Measurements from ENCODE around the gene DNER. TPM values are rescaled to one million over a fixed set of nuclear protein-coding genes. Genes with fewer than 3 reads are reported as not detected.

Gene DNER
- total and polyA plus RNA-seq, 4 donors: 0.01 TPM; not detected in 3

GRCh38 chr2:229675569-229675968, 38.8 kb downstream of the DNER start:
- Histone ChIP-seq H3K27ac (ENCODE audit: low read depth in 1 of 2, low read length in 2 of 2) (no peak overlapping the region), H3K9me3 (ENCODE audit: control insufficient read depth in 4 of 4, low read length in 3 of 4) (peaks cover 0 to 2% (median 0%) of the 10 kb centered on the region in 4 donors), H3K27me3 (ENCODE audit: control insufficient read depth in 4 of 4, insufficient read depth in 4 of 4, low read length in 3 of 4) (peaks cover 0 to 6% (median 0%) of the 10 kb centered on the region in 4 donors), H3K36me3 (ENCODE audit: control insufficient read depth in 4 of 4, insufficient read depth in 3 of 4, low read depth in 1 of 4, low read length in 3 of 4) (no peaks in the 10 kb centered on the region), H3K4me1 (ENCODE audit: control insufficient read depth in 4 of 4, insufficient read depth in 4 of 4, low read length in 3 of 4) (no peaks in the 10 kb centered on the region), H3K9ac (ENCODE audit: low read depth in 1 of 2, low read length in 2 of 2) (no peak overlapping the region), H3K4me3 (ENCODE audit: low read depth in 1 of 3, low read length in 3 of 3) (no peak overlapping the region)
- WGBS: 57% methylated on average over 4 of the region's 4 CpGs
- no peak for TF ChIP-seq TAF1 (conservative IDR thresholded peaks at IDR 0.05)
- TF ChIP-seq REST (IDR thresholded peaks at IDR 0.05): no peak
- DNase-seq (ENCODE audit: low spot score): no peak

GRCh38 chr2:229674830-229675530, 39.4 kb downstream of the DNER start:
- no peak overlapping the region for H3K4me3 ChIP-seq (ENCODE audit: low read depth in 1 of 3, low read length in 3 of 3)
- no peak for DNase-seq (ENCODE audit: low spot score)
- no peaks in the 10 kb centered on the region for H3K9me3 ChIP-seq (ENCODE audit: control insufficient read depth in 4 of 4, low read length in 3 of 4)
- 87% methylated on average over 6 of the region's 6 CpGs for WGBS
- H3K36me3 ChIP-seq (ENCODE audit: control insufficient read depth in 4 of 4, insufficient read depth in 3 of 4, low read depth in 1 of 4, low read length in 3 of 4): no peaks in the 10 kb centered on the region
- H3K4me1 ChIP-seq (ENCODE audit: control insufficient read depth in 4 of 4, insufficient read depth in 4 of 4, low read length in 3 of 4): no peaks in the 10 kb centered on the region
- H3K27ac ChIP-seq (ENCODE audit: low read depth in 1 of 2, low read length in 2 of 2): no peak overlapping the region
- no peak overlapping the region for H3K9ac ChIP-seq (ENCODE audit: low read depth in 1 of 2, low read length in 2 of 2)
- TF ChIP-seq TAF1 (conservative IDR thresholded peaks at IDR 0.05) (no peak), GABPA (IDR thresholded peaks at IDR 0.05 in 1 of 2, conservative IDR thresholded peaks at IDR 0.05 in 1 of 2) (no peak), MAX (IDR thresholded peaks at IDR 0.05) (no peak), RAD21 (IDR thresholded peaks at IDR 0.05) (no peak), CTCF (IDR thresholded peaks at IDR 0.05; ENCODE audit: low read depth, low read length, missing input control) (no peak), JUND (IDR thresholded peaks at IDR 0.05) (no peak)
- peaks cover 0 to 6% (median 0%) of the 10 kb centered on the region in 4 donors for H3K27me3 ChIP-seq (ENCODE audit: control insufficient read depth in 4 of 4, insufficient read depth in 4 of 4, low read length in 3 of 4)

GRCh38 chr2:229673676-229674075, 40.7 kb downstream of the DNER start:
- Histone ChIP-seq H3K36me3 (ENCODE audit: control insufficient read depth in 4 of 4, insufficient read depth in 3 of 4, low read depth in 1 of 4, low read length in 3 of 4) (no peaks in the 10 kb centered on the region), H3K9ac (ENCODE audit: low read depth in 1 of 2, low read length in 2 of 2) (no peak overlapping the region), H3K27me3 (ENCODE audit: control insufficient read depth in 4 of 4, insufficient read depth in 4 of 4, low read length in 3 of 4) (peaks cover 0 to 6% (median 0%) of the 10 kb centered on the region in 4 donors), H3K9me3 (ENCODE audit: control insufficient read depth in 4 of 4, low read length in 3 of 4) (no peaks in the 10 kb centered on the region), H3K27ac (ENCODE audit: low read depth in 1 of 2, low read length in 2 of 2) (no peak overlapping the region), H3K4me1 (ENCODE audit: control insufficient read depth in 4 of 4, insufficient read depth in 4 of 4, low read length in 3 of 4) (no peaks in the 10 kb centered on the region), H3K4me3 (ENCODE audit: low read depth in 1 of 3, low read length in 3 of 3) (no peak overlapping the region)
- no peak for DNase-seq (ENCODE audit: low spot score)
- 80% methylated on average over 5 of the region's 5 CpGs for WGBS
- TF ChIP-seq YY1 (IDR thresholded peaks at IDR 0.05) (no peak), MAX (IDR thresholded peaks at IDR 0.05) (no peak), REST (IDR thresholded peaks at IDR 0.05) (no peak), HNF4A (conservative IDR thresholded peaks at IDR 0.05) (no peak), ZBTB33 (IDR thresholded peaks at IDR 0.05) (no peak), RAD21 (IDR thresholded peaks at IDR 0.05) (no peak), FOXA2 (IDR thresholded peaks at IDR 0.05) (no peak), HNF4G (IDR thresholded peaks at IDR 0.05) (no peak), JUND (IDR thresholded peaks at IDR 0.05) (no peak), NR2F2 (IDR thresholded peaks at IDR 0.05) (no peak), ATF3 (IDR thresholded peaks at IDR 0.05) (no peak), SP1 (IDR thresholded peaks at IDR 0.05) (no peak)
